K562 (cell line): ENCODE data around the gene TNK2. TPM values are rescaled to one million over a fixed set of nuclear protein-coding genes. Genes with fewer than 3 reads are reported as not detected.

Experiments used
- ATAC-seq: fragments of 200-7000 bp; cut with Tn5 transposase; 3 replicates; pipeline ENCODE4 v1.9.1; 2020; ENCODE audit warnings: moderate library complexity
- BruUV-seq: library from RNA; stranded (reverse); fragments of 400-500 nt; replicated peaks from 2 replicates; lab custom pipeline; 2021; lab: Mats Ljungman, UMichigan
- CTCF ChIA-PET: fragments of 300-600 bp; formaldehyde crosslinking; extraction: SDS; loops from one replicate; lab custom pipeline; 2021; ENCODE audit warnings: low intra/inter-chr PET ratio; lab: Yijun Ruan, JAX
- POLR2A ChIA-PET: fragments of 300-600, 350-650 bp; sonication (Branson Sonifier 250); formaldehyde crosslinking; extraction: SDS; loops from one replicate; lab custom pipeline; 2021; ENCODE audit warnings: antibody characterized with exemption, inconsistent platforms; lab: Yijun Ruan, JAX
- DNase-seq, 4 experiments: peaks; one replicate each; pipeline versions ENCODE4 v3.0.0 to v3.0.0-alpha.2; 2011 to 2018; ENCODE audit warnings: low spot score in 3 of 4, mixed read lengths in 3 of 4; ENCODE audit errors: extremely low read depth in 1 of 4
- FAIRE-seq: peaks from 2 replicates; lab custom pipeline; 2011; peaks lifted over from hg19 to GRCh38; lab: Jason Lieb, UNC
- H2AFZ ChIP-seq: 2 replicates; pipeline ENCODE4 v1.6.0; 2011; ENCODE audit warnings: low read depth, low read length, control low read depth, inconsistent platforms
- H3K27ac ChIP-seq: fragments of 200-600 bp; 3 replicates; pipeline ENCODE4 v1.8.0; 2011; ENCODE audit warnings: low read depth, mild to moderate bottlenecking, control low read depth, inconsistent platforms, low read length, moderate library complexity, mixed read lengths; ENCODE audit errors: extremely low read depth
- H3K27me3 ChIP-seq, 2 experiments: fragments of 300-600 bp in 1 of 2; 2 replicates in 1 of 2; 3 replicates in 1 of 2; pipeline versions ENCODE4 v1.6.0 to v1.8.0; 2011; ENCODE audit warnings: inconsistent platforms in 2 of 2, low read length in 2 of 2, mild to moderate bottlenecking in 1 of 2, mixed read lengths in 1 of 2, moderate library complexity in 1 of 2; ENCODE audit not compliant: control insufficient read depth in 2 of 2, insufficient read depth in 2 of 2
- H3K36me3 ChIP-seq: fragments of 300-600 bp; 3 replicates; pipeline ENCODE4 v1.8.0; 2011; ENCODE audit warnings: mild to moderate bottlenecking, low read length, inconsistent platforms; ENCODE audit not compliant: control insufficient read depth, insufficient read depth
- H3K4me1 ChIP-seq, 2 experiments: fragments of 200-600 bp in 1 of 2; replicated peaks in 1 of 2; 2 replicates in 1 of 2; 3 replicates in 1 of 2; pipeline versions ENCODE4 v1.5.1 to v1.8.0; 2011; ENCODE audit warnings: inconsistent platforms in 2 of 2, low read length in 2 of 2, mild to moderate bottlenecking in 1 of 2, mixed read lengths in 1 of 2, moderate library complexity in 1 of 2; ENCODE audit not compliant: control insufficient read depth in 2 of 2, insufficient read depth in 2 of 2
- H3K4me2 ChIP-seq: 2 replicates; pipeline ENCODE4 v1.6.1; 2011; ENCODE audit warnings: low read length, control low read depth, inconsistent platforms, mixed read lengths; ENCODE audit not compliant: insufficient read depth
- H3K4me3 ChIP-seq: fragments of 200-600 bp; sonication (generic), shearing (Covaris generic); 2 replicates; pipeline ENCODE4 v1.5.1; 2016; ENCODE audit warnings: control low read depth, inconsistent platforms
- H3K79me2 ChIP-seq: fragments of 200-600 bp; 3 replicates; pipeline ENCODE4 v1.8.0; 2011; ENCODE audit warnings: low read length, inconsistent platforms; ENCODE audit not compliant: control insufficient read depth, insufficient read depth
- H3K9ac ChIP-seq, 2 experiments: 2 replicates each; pipeline versions ENCODE4 v1.6.0 to v1.6.1; 2011; ENCODE audit warnings: low read depth in 2 of 2, low read length in 2 of 2, control low read depth in 1 of 2, inconsistent platforms in 1 of 2, mild to moderate bottlenecking in 1 of 2, mixed read lengths in 1 of 2; ENCODE audit not compliant: insufficient read depth in 1 of 2
- H3K9me1 ChIP-seq: one replicate; pipeline ENCODE4 v1.6.0; 2011; ENCODE audit warnings: inconsistent platforms, mild to moderate bottlenecking, low read length, moderate library complexity; ENCODE audit not compliant: control insufficient read depth, insufficient read depth
- H3K9me3 ChIP-seq: replicated peaks from 2 replicates; pipeline ENCODE4 v1.5.1; 2011; ENCODE audit warnings: low read depth, low read length, inconsistent platforms; ENCODE audit not compliant: control insufficient read depth, insufficient read depth
- H4K20me1 ChIP-seq: replicated peaks from 2 replicates; pipeline ENCODE4 v1.6.1; 2011; ENCODE audit warnings: low read length, inconsistent platforms, mixed read lengths; ENCODE audit not compliant: control insufficient read depth, insufficient read depth
- CTCF ChIP-seq, 3 experiments: IDR thresholded peaks in 2 of 3; conservative IDR thresholded peaks in 1 of 3; 2 replicates each; pipeline ENCODE4 v1.5.1; 2011 to 2012; ENCODE audit warnings: low read length in 3 of 3, mild to moderate bottlenecking in 3 of 3, control low read depth in 2 of 3, improper control_type of control experiment in 1 of 3, inconsistent platforms in 1 of 3, low read depth in 1 of 3, mixed read lengths in 1 of 3, moderate library complexity in 1 of 3; ENCODE audit not compliant: insufficient read depth in 2 of 3
- ZNF146 ChIP-seq: IDR thresholded peaks from one replicate; pipeline ENCODE4 v1.6.1; 2018; ENCODE audit warnings: missing compliant biosample characterization; ENCODE audit not compliant: unreplicated experiment
- WGBS: fragments of 100-300 bp; shearing (Covaris generic); methylation state at CpG from one replicate; pipeline ENCODE4 v1.1.6; 2016; ENCODE audit warnings: low coverage, mixed read lengths; ENCODE audit not compliant: insufficient coverage; ENCODE audit errors: missing lambda C conversion rate; 5-methylcytosine and 5-hydroxymethylcytosine counted together
- in situ Hi-C: fragments of 300-500 bp; cut with MboI; formaldehyde crosslinking; loops from 4 replicates; pipeline ENCODE4 v1.15.0; 2018; ENCODE audit warnings: inconsistent platforms, mixed read lengths
- intact Hi-C: fragments of 100-400 bp; cut with micrococcal nuclease; formaldehyde crosslinking; loops from 2 replicates; pipeline ENCODE4 v1.14.2; 2022
- polyA plus RNA-seq, 8 experiments: library from polyadenylated mRNA; depleted of rRNA in 4 of 8; stranded (reverse) in 5 of 8; unstranded in 3 of 8; fragments of >200 nt; fragmentation: Nextera tagmentation in 2 of 8; fragmentation: Illumina TruSeq in 1 of 8; extraction: Ambion mirVana in 2 of 8; extraction: Trizol in 1 of 8; gene quantifications; 2 replicates each; pipeline versions ENCODE4 v1.2.1 to v1.2.3, GENCODE V29; 2011 to 2014; ENCODE audit warnings: inconsistent platforms in 1 of 8, missing spikeins in 1 of 8
- total RNA-seq, 7 experiments: library from RNA; depleted of rRNA in 6 of 7; stranded (reverse); fragments of >200 nt in 6 of 7; fragmentation: Illumina TruSeq in 2 of 7; extraction: Trizol in 2 of 7; gene quantifications; 2 replicates each; pipeline versions ENCODE4 v1.2.1 to v1.2.3, GENCODE V29; 2011 to 2021; ENCODE audit warnings: low replicate concordance in 1 of 7

Gene TNK2
- total and polyA plus RNA-seq, 9 of the 15 experiments (the other 6 are each of a cell fraction or from before 2014, with no cell fraction given) = 0.03 to 33.8 (median 6.5) TPM

GRCh38 chr3:195897853-195898415, 10.4 kb downstream of the TNK2 start:
- Histone ChIP-seq H3K4me1 (peaks cover 22 to 53% of the 10 kb centered on the region in 2 experiments), H3K36me3 (no peaks in the 10 kb centered on the region), H3K9me1 (peaks cover 5% of the 10 kb centered on the region), H3K9me3 (no peaks in the 10 kb centered on the region), H4K20me1 (peaks cover 3% of the 10 kb centered on the region; the same call in 1 of the 2 replicates), H3K27ac (no peak overlapping the region), H3K4me3 (no peak overlapping the region), H2AFZ (no peak overlapping the region), H3K4me2 (no peak overlapping the region), H3K9ac (peak overlapping the region in 1 of 2 experiments; percentile 80; a peak in 1 of 4 replicates), H3K27me3 (no peaks in the 10 kb centered on the region), H3K79me2 (peaks cover 5% of the 10 kb centered on the region; the same call in 1 of the 3 replicates)
- intact Hi-C loops (no loop called here), in situ Hi-C loops (loop anchor here (25.0 kb wide), 1 partner anchor 614 kb away; the partner anchor contains the start of genes RNF168 and SMCO1)
- WGBS = 67% methylated on average over 11 of the region's 11 CpGs
- no peak for DNase-seq
- ChIA-PET POLR2A (no interaction called here), CTCF (no interaction called here)
- no TSS peak for BruUV-seq
- FAIRE-seq = no peak
- peak in 1 of 3 experiments; percentile 9; a peak in 1 of 6 replicates for TF ChIP-seq CTCF (IDR thresholded peaks at IDR 0.05 in 2 of 3, conservative IDR thresholded peaks at IDR 0.05 in 1 of 3; ENCODE audit: insufficient read depth in 2 of 3, low read depth in 1 of 3, low read length in 3 of 3)
- TF ChIP-seq ZNF146 (CRISPR knock-in tag) = no peak
- no peak for ATAC-seq
